IMR-90 (cell line): ENCODE results near the gene ARMH3.

Source experiments
- CTCF ChIP-seq: conservative IDR thresholded peaks from 2 replicates; pipeline ENCODE4 v1.5.1; 2012; ENCODE audit warnings: mild to moderate bottlenecking, low read depth, low read length, improper control_type of control experiment
- FOS ChIP-seq: fragments of 150-350 bp; IDR thresholded peaks from 2 replicates; pipeline ENCODE4 v1.6.1; 2016; ENCODE audit warnings: low read depth, low read length
- POLR2A ChIP-seq: IDR thresholded peaks from 2 replicates; pipeline ENCODE4 v1.6.1; 2012; ENCODE audit warnings: mild to moderate bottlenecking, low read depth, low read length
- RAD21 ChIP-seq: IDR thresholded peaks from 2 replicates; pipeline ENCODE4 v1.6.1; 2012; ENCODE audit warnings: low read length, improper control_type of control experiment
- RCOR1 ChIP-seq: IDR thresholded peaks from 2 replicates; pipeline ENCODE4 v1.6.1; 2012; ENCODE audit warnings: mild to moderate bottlenecking, low read length, improper control_type of control experiment; ENCODE audit not compliant: insufficient replicate concordance
- USF2 ChIP-seq: fragments of 150-350 bp; IDR thresholded peaks from 2 replicates; pipeline ENCODE4 v1.6.1; 2017; ENCODE audit warnings: mild to moderate bottlenecking, antibody characterized with exemption, low read length, low read depth

- TF ChIP-seq CTCF (no peak), RAD21 (no peak), POLR2A (no peak), RCOR1 (no peak), FOS (no peak), USF2 (no peak)
Observed at GRCh38 chr10:101878869-101879268, 177.1 kb downstream of the ARMH3 start.
